Neural progenitor cell (in vitro differentiated cells): Measurements from ENCODE around the gene UROC1.

Experiments used
- EZH2 ChIP-seq: fragments of 200-600 bp; sonication (generic); IDR thresholded peaks from 2 replicates; pipeline ENCODE4 v1.6.1; 2017; ENCODE audit warnings: antibody characterized with exemption, mild to moderate bottlenecking, moderate library complexity
- EZH2phosphoT487 ChIP-seq: fragments of 200-600 bp; sonication (generic); IDR thresholded peaks from 2 replicates; pipeline ENCODE4 v1.6.1; 2017; ENCODE audit warnings: antibody characterized with exemption
- TF ChIP-seq, protein P1 (sequence below): fragments of 200-600 bp; sonication (generic); IDR thresholded peaks from 2 replicates; pipeline ENCODE4 v1.5.1; 2017; ENCODE audit warnings: antibody characterized with exemption, mild to moderate bottlenecking

DNA sequence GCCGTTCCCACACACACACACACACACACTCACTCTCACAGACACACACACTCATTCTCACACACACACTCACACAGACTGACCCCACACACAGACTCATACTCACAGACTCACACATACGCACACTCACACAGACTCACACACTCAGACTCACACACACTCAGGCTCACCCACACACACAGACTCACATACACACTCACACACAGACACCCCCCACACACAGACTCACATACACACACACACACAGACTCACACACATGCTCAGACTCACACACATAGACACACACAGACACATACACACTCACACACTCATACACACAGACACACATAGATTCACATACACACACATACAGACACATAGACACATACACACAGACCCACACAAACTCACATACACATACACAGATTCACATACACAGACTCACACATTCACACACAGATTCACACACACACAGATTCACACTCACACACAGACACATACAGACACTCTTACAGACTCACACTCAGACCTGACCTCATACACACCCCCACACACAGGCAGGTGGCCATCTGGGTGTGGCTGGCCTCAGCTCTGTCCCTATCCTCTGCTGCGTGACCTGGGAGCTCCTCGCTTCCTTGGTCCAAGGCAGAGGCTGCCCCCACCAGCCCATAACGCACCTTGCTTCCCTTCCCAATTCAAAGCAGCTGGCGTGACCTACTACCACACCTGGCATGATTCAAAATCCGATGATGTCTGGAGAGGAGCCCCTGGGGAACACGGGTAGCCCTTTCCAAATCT lies 39.3 kb upstream of the UROC1 start:
- TF ChIP-seq, protein P1, sequence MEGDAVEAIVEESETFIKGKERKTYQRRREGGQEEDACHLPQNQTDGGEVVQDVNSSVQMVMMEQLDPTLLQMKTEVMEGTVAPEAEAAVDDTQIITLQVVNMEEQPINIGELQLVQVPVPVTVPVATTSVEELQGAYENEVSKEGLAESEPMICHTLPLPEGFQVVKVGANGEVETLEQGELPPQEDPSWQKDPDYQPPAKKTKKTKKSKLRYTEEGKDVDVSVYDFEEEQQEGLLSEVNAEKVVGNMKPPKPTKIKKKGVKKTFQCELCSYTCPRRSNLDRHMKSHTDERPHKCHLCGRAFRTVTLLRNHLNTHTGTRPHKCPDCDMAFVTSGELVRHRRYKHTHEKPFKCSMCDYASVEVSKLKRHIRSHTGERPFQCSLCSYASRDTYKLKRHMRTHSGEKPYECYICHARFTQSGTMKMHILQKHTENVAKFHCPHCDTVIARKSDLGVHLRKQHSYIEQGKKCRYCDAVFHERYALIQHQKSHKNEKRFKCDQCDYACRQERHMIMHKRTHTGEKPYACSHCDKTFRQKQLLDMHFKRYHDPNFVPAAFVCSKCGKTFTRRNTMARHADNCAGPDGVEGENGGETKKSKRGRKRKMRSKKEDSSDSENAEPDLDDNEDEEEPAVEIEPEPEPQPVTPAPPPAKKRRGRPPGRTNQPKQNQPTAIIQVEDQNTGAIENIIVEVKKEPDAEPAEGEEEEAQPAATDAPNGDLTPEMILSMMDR, result no peak
- TF ChIP-seq EZH2 (no peak), EZH2phosphoT487 (no peak)
